Activated T-cell treated with anti-CD3 and anti-CD28 coated beads for 4 hours (primary cell): Measurements from ENCODE around the gene KIF3A.

Experiments
- DNase-seq: peaks from one replicate; pipeline ENCODE4 v3.0.0-alpha.2; 2020

Gene KIF3A

GRCh38 chr5:132675936-132676689 is 61.2 kb downstream of the KIF3A start:
- DNase-seq = no peak

GRCh38 chr5:132674671-132675506 is 62.5 kb downstream of the KIF3A start:
- DNase-seq = no peak

- no peak for DNase-seq
Observed at GRCh38 chr5:132673939-132674630, 63.3 kb downstream of the KIF3A start, which contains the start of gene IL4. Gene IL4, plus strand, starts transcription at chr5:132673989. Its CDS starts 62 bp downstream, at chr5:132674051.

GRCh38 chr5:132673488-132673887 is 63.9 kb downstream of the KIF3A start:
- DNase-seq = no peak

GRCh38 chr5:132671000-132671399 is 66.3 kb downstream of the KIF3A start:
- no peak for DNase-seq

GRCh38 chr5:132669966-132670882 is 67.1 kb downstream of the KIF3A start:
- no peak for DNase-seq

- no peak for DNase-seq
Observed at GRCh38 chr5:132669455-132669820, 67.9 kb downstream of the KIF3A start.

- no peak for DNase-seq
Observed at GRCh38 chr5:132668706-132669454, 68.5 kb downstream of the KIF3A start.

- DNase-seq = no peak
Observed at GRCh38 chr5:132667761-132668705, 69.3 kb downstream of the KIF3A start.

GRCh38 chr5:132667309-132667708 is 70.0 kb downstream of the KIF3A start:
- DNase-seq = no peak

GRCh38 chr5:132666310-132667123 is 70.8 kb downstream of the KIF3A start:
- DNase-seq = no peak

GRCh38 chr5:132665574-132666080 is 71.7 kb downstream of the KIF3A start:
- DNase-seq = no peak

- no peak for DNase-seq
Observed at GRCh38 chr5:132664696-132665209, 72.6 kb downstream of the KIF3A start.

- no peak for DNase-seq
Observed at GRCh38 chr5:132663771-132664695, 73.3 kb downstream of the KIF3A start.

- DNase-seq = no peak
Observed at GRCh38 chr5:132662925-132663770, 74.2 kb downstream of the KIF3A start.

- no peak for DNase-seq
Observed at GRCh38 chr5:132662004-132662401, 75.3 kb downstream of the KIF3A start.
